WERI-Rb-1 (cell line): ENCODE data around the gene GNB5.

Source experiments
- DNase-seq: peaks from one replicate; pipeline ENCODE4 v3.0.0-alpha.2; 2020
- H3K27ac ChIP-seq: fragments of 250-450 bp; sonication (Bioruptor Pico); 2 replicates; pipeline ENCODE4 v1.5.1; 2020; ENCODE audit warnings: mild to moderate bottlenecking, moderate library complexity
- H3K27me3 ChIP-seq: fragments of 250-450 bp; sonication (Bioruptor Pico); 2 replicates; pipeline ENCODE4 v1.5.1; 2021; ENCODE audit warnings: mild to moderate bottlenecking, low read depth, moderate library complexity; ENCODE audit not compliant: insufficient read depth, severe bottlenecking
- H3K36me3 ChIP-seq: fragments of 250-450 bp; sonication (Bioruptor Pico); 2 replicates; pipeline ENCODE4 v1.5.1; 2020; ENCODE audit warnings: mild to moderate bottlenecking, moderate library complexity
- H3K4me3 ChIP-seq: 2 replicates; pipeline ENCODE4 v1.5.1; 2011; ENCODE audit warnings: low read depth, mild to moderate bottlenecking, control low read depth, low read length
- H3K9me3 ChIP-seq: fragments of 250-450 bp; sonication (Bioruptor Pico); 2 replicates; pipeline ENCODE4 v1.5.1; 2021; ENCODE audit warnings: mild to moderate bottlenecking, moderate library complexity; ENCODE audit not compliant: severe bottlenecking
- TF ChIP-seq, protein P1 (sequence below): IDR thresholded peaks from 2 replicates; pipeline ENCODE4 v1.5.1; 2011; ENCODE audit warnings: low read depth, mild to moderate bottlenecking, control low read depth, inconsistent platforms, low read length

GNB5 gene

DNA sequence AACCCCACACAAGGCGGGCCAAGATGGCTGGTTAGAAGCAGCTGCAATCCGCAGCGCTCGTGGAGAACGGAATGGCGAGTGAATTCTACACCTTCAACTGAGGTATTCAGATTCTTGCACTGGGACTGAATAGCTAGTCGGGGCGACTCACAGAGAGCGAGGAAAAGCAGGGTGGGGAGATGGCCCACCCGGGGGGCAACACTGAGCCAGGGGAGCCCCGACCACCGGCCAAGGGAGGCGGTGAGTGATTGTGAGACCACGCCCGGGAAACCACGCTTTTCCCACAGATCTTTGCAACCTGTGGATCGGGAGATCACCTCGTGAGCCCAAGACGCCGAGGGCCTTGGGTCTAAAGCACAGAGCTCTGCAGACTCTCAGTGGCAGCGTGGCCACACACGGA lies 28.3 kb downstream of the GNB5 start:
- Histone ChIP-seq H3K9me3 (no peaks in the 10 kb centered on the region), H3K4me3 (no peak overlapping the region), H3K27ac (no peak overlapping the region), H3K27me3 (no peaks in the 10 kb centered on the region), H3K36me3 (peaks cover 11% of the 10 kb centered on the region)
- no peak for DNase-seq
- TF ChIP-seq, protein P1, sequence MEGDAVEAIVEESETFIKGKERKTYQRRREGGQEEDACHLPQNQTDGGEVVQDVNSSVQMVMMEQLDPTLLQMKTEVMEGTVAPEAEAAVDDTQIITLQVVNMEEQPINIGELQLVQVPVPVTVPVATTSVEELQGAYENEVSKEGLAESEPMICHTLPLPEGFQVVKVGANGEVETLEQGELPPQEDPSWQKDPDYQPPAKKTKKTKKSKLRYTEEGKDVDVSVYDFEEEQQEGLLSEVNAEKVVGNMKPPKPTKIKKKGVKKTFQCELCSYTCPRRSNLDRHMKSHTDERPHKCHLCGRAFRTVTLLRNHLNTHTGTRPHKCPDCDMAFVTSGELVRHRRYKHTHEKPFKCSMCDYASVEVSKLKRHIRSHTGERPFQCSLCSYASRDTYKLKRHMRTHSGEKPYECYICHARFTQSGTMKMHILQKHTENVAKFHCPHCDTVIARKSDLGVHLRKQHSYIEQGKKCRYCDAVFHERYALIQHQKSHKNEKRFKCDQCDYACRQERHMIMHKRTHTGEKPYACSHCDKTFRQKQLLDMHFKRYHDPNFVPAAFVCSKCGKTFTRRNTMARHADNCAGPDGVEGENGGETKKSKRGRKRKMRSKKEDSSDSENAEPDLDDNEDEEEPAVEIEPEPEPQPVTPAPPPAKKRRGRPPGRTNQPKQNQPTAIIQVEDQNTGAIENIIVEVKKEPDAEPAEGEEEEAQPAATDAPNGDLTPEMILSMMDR: no peak

DNA sequence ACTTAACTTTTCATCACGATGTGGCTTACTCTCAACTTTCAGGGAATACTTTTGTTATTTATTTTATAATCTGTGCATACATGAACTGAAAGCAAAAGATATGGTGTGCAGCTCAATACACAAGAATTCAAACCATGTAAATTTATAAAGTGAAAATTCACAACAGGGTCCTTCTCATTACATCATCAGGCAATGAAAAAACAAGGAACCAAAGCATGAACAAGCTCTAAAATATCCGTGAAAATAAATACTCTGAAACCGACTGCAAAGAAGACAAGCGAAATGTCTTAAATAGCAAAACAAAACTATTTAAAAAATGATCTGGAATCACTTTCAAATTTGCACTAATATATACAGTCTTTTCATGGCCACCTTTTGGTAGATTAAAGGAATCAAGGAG lies 28.9 kb downstream of the GNB5 start:
- Histone ChIP-seq H3K36me3 (peaks cover 11% of the 10 kb centered on the region), H3K27me3 (no peaks in the 10 kb centered on the region), H3K4me3 (no peak overlapping the region), H3K27ac (no peak overlapping the region), H3K9me3 (no peaks in the 10 kb centered on the region)
- DNase-seq: no peak
- TF ChIP-seq, protein P1: no peak

- Histone ChIP-seq H3K4me3 (no peak overlapping the region), H3K27ac (no peak overlapping the region), H3K36me3 (peaks cover 11% of the 10 kb centered on the region), H3K27me3 (no peaks in the 10 kb centered on the region), H3K9me3 (no peaks in the 10 kb centered on the region)
- DNase-seq: no peak
- TF ChIP-seq, protein P1: no peak
These were observed 29.7 kb downstream of the GNB5 start for GRCh38 chr15:52161406-52161966.

DNA sequence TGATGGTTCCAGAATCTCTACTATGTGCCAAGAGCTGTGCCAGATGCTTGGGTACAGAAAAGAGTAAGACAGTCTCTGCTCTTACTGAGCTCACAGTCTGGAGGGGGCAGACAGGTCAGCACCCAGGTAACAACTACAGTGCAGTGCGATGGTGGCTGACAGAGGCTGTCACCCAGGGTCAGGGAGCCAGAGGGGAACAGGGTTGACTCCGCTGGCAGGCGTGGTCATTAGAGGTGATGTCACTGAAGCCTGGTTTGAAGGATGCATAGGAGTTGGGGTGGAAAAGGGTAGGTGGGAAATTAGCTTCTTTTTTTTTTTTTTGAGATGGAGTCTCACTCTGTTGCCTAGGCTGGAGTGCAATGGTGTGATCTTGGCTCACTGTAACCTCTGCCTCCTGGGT lies 31.5 kb downstream of the GNB5 start:
- no peaks in the 10 kb centered on the region for H3K9me3 ChIP-seq
- peaks cover 11% of the 10 kb centered on the region for H3K36me3 ChIP-seq
- no peaks in the 10 kb centered on the region for H3K27me3 ChIP-seq
- no peak for DNase-seq
- TF ChIP-seq, protein P1: no peak
- H3K4me3 ChIP-seq: no peak overlapping the region
- H3K27ac ChIP-seq: no peak overlapping the region

DNA sequence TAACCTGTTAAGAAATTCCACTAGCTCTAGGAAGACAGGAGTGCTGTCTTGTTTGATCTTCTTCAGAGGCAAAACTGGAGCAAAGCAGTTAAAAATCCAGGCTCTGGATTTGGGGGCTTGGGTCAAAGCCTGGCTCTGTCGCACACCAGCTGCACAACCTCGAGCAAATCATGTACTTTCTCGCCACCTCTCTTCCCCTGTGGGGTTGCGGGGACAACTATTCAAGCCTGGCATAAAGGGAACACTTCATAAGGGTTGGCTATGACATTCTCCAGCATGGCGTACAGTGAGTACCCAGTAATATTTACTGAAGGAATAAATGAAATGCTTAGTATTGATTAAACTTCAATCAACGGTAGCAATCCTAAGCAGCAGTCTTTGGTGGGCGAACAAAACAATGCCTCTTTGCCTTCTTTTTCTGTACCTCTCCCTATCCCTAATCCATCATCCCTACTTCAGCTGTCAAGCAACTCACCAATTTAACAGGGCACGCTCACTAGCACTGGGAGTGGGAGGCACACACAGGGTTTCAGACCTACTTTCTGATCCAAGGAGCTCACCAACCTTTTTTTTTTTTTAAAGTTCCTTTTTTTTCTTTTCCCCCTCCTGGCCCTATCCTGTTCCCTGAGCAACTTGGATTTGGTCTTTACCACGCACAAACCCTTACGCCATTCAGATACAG lies 33.0 kb downstream of the GNB5 start:
- no peak overlapping the region for H3K27ac ChIP-seq
- peaks cover 11% of the 10 kb centered on the region for H3K36me3 ChIP-seq
- H3K27me3 ChIP-seq: no peaks in the 10 kb centered on the region
- TF ChIP-seq, protein P1: no peak
- H3K4me3 ChIP-seq: no peak overlapping the region
- H3K9me3 ChIP-seq: no peaks in the 10 kb centered on the region
- no peak for DNase-seq

DNA sequence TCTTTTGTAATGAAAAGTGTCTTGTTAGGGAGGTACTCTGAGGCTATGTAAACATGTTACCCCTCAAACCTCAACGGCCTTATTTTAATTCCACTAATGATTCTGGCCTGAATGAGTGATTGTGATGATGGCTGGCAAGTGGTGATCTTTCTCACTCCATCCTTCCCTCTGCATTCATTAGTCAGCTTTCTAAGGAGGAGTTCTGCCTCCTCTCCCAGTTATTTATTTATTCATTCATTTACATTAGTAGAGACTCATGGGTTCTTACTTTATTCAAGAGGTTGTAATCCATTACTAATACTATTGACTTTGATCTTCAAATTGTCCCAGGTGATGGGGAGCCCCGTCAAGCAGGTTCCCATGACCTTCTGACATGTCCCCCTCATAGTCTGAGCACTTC lies 35.3 kb downstream of the GNB5 start:
- no peak overlapping the region for H3K4me3 ChIP-seq
- H3K9me3 ChIP-seq: no peaks in the 10 kb centered on the region
- peaks cover 17% of the 10 kb centered on the region for H3K36me3 ChIP-seq
- no peaks in the 10 kb centered on the region for H3K27me3 ChIP-seq
- no peak overlapping the region for H3K27ac ChIP-seq
- no peak for DNase-seq
- TF ChIP-seq, protein P1: no peak
